A549 (cell line): Measurements from ENCODE around the gene HOXA11. TPM values are rescaled to one million over a fixed set of nuclear protein-coding genes. Genes with fewer than 3 reads are reported as not detected.

Experiments
- ATAC-seq, 2 experiments: fragments of 200-7000 bp in 1 of 2; fragments of >200 bp in 1 of 2; cut with Nextera tagmentation in 1 of 2; cut with Tn5 transposase in 1 of 2; 3 replicates each; pipeline versions ENCODE4 v1.8.0 to v1.9.1; 2018 to 2020; ENCODE audit warnings: mild to moderate bottlenecking in 1 of 2, moderate library complexity in 1 of 2
- CTCF ChIA-PET: fragments of 300-600 bp; sonication (Branson Sonifier 250); formaldehyde crosslinking; extraction: SDS; loops from one replicate; lab custom pipeline; 2021; ENCODE audit warnings: antibody characterized with exemption, inconsistent platforms; lab: Yijun Ruan, JAX
- POLR2A ChIA-PET: fragments of 350-600 bp; formaldehyde crosslinking; extraction: SDS; loops from one replicate; lab custom pipeline; 2021; ENCODE audit warnings: antibody characterized with exemption, inconsistent platforms; lab: Yijun Ruan, JAX
- DNase-seq, 2 experiments: peaks; one replicate each; pipeline versions ENCODE4 v3.0.0 to v3.0.0-alpha.2; 2011 to 2016; ENCODE audit warnings: low read depth in 1 of 2, low spot score in 1 of 2
- FAIRE-seq: peaks from 2 replicates; lab custom pipeline; 2011; peaks lifted over from hg19 to GRCh38; lab: Jason Lieb, UNC
- H3K27ac ChIP-seq, 2 experiments: fragments of >200 bp; sonication (Bioruptor Twin); formaldehyde crosslinking; 3 replicates each; pipeline ENCODE4 v1.5.1; 2016 to 2017
- H3K4me1 ChIP-seq: fragments of >200 bp; sonication (Bioruptor Twin); formaldehyde crosslinking; 3 replicates; pipeline ENCODE4 v1.6.1; 2016
- H3K4me2 ChIP-seq: fragments of >200 bp; sonication (Bioruptor Twin); formaldehyde crosslinking; 3 replicates; pipeline ENCODE4 v1.6.1; 2016
- H3K4me3 ChIP-seq: fragments of >200 bp; sonication (Bioruptor Twin); formaldehyde crosslinking; 3 replicates; pipeline ENCODE4 v1.5.1; 2016
- H3K9me3 ChIP-seq: fragments of >200 bp; sonication (Bioruptor Twin); formaldehyde crosslinking; 3 replicates; pipeline ENCODE4 v1.6.1; 2016
- CBX8 ChIP-seq: fragments of 200-600 bp; sonication (generic); IDR thresholded peaks from 2 replicates; pipeline ENCODE4 v1.6.1; 2016
- EHMT2 ChIP-seq: fragments of 200-600 bp; sonication (generic); IDR thresholded peaks from 2 replicates; pipeline ENCODE4 v1.6.1; 2016; ENCODE audit warnings: antibody characterized with exemption, low read depth, mild to moderate bottlenecking, moderate library complexity
- EP300 ChIP-seq, 2 experiments: fragments of >200 bp; sonication (Bioruptor Twin); formaldehyde crosslinking; IDR thresholded peaks; 2 replicates in 1 of 2; 3 replicates in 1 of 2; pipeline ENCODE4 v1.6.1; 2016 to 2017
- FOSL2 ChIP-seq, 2 experiments: fragments of 450-650 bp in 1 of 2; fragments of >200 bp in 1 of 2; sonication (Bioruptor Twin) in 1 of 2; formaldehyde crosslinking; IDR thresholded peaks; 2 replicates each; pipeline versions ENCODE4 v1.5.0 to v1.6.1; 2016 to 2020; ENCODE audit warnings: mild to moderate bottlenecking in 1 of 2, moderate library complexity in 1 of 2
- FOXS1 ChIP-seq: fragments of 250-450 bp; sonication (Bioruptor Pico); IDR thresholded peaks from 2 replicates; pipeline ENCODE4 v1.5.0; 2020; ENCODE audit warnings: mild to moderate bottlenecking, moderate library complexity
- HEYL ChIP-seq: fragments of 250-450 bp; sonication (Bioruptor Pico); IDR thresholded peaks from 2 replicates; pipeline ENCODE4 v1.8.0; 2021; ENCODE audit warnings: mild to moderate bottlenecking, moderate library complexity
- HOXB5 ChIP-seq: fragments of 250-450 bp; sonication (Bioruptor Pico); IDR thresholded peaks from 2 replicates; pipeline ENCODE4 v1.5.0; 2020; ENCODE audit warnings: mild to moderate bottlenecking, moderate library complexity
- JUNB ChIP-seq: fragments of >200 bp; sonication (Bioruptor Twin); formaldehyde crosslinking; IDR thresholded peaks from 2 replicates; pipeline ENCODE4 v1.6.1; 2016
- KDM1A ChIP-seq: fragments of 200-600 bp; sonication (generic); IDR thresholded peaks from 2 replicates; pipeline ENCODE4 v1.6.1; 2016; ENCODE audit warnings: low read depth, mild to moderate bottlenecking
- KDM5A ChIP-seq: fragments of 200-600 bp; sonication (generic); IDR thresholded peaks from 2 replicates; pipeline ENCODE4 v1.6.1; 2016; ENCODE audit warnings: antibody characterized with exemption, mild to moderate bottlenecking
- MAZ ChIP-seq: fragments of 150-350 bp; IDR thresholded peaks from 2 replicates; pipeline ENCODE4 v1.6.1; 2014; ENCODE audit warnings: antibody characterized with exemption, low read depth, low read length, borderline replicate concordance
- NFE2L2 ChIP-seq: fragments of 150-350 bp; conservative IDR thresholded peaks from 2 replicates; pipeline ENCODE4 v1.6.1; 2014; ENCODE audit warnings: low read length
- POLR2A ChIP-seq: IDR thresholded peaks from 2 replicates; pipeline ENCODE4 v1.6.1; 2012; ENCODE audit warnings: mild to moderate bottlenecking, low read length
- POLR2AphosphoS2 ChIP-seq: conservative IDR thresholded peaks from 2 replicates; pipeline ENCODE4 v1.6.1; 2012; ENCODE audit warnings: low read length, improper control_type of control experiment, inconsistent platforms
- RCOR1 ChIP-seq: fragments of 150-350 bp; IDR thresholded peaks from 2 replicates; pipeline ENCODE4 v1.6.1; 2014; ENCODE audit warnings: antibody characterized with exemption, low read length, low read depth
- RNF2 ChIP-seq: fragments of 200-600 bp; sonication (generic); IDR thresholded peaks from 2 replicates; pipeline ENCODE4 v1.6.1; 2016; ENCODE audit warnings: low read depth, mild to moderate bottlenecking, antibody characterized with exemption, moderate library complexity, borderline replicate concordance
- TFCP2L1 ChIP-seq: fragments of 250-450 bp; sonication (Bioruptor Pico); IDR thresholded peaks from 2 replicates; pipeline ENCODE4 v1.5.0; 2021; ENCODE audit warnings: mild to moderate bottlenecking
- TP53 ChIP-seq: fragments of 250-450 bp; sonication (Bioruptor Pico); IDR thresholded peaks from 2 replicates; pipeline ENCODE4 v1.5.0; 2021; ENCODE audit warnings: mild to moderate bottlenecking, moderate library complexity
- ZC3H11A ChIP-seq: fragments of 450-650 bp; IDR thresholded peaks from 2 replicates; pipeline ENCODE4 v1.6.1; 2014; ENCODE audit warnings: antibody characterized with exemption, mild to moderate bottlenecking
- ZNF302 ChIP-seq: fragments of 250-450 bp; sonication (Bioruptor Pico); IDR thresholded peaks from 2 replicates; pipeline ENCODE4 v1.9.0; 2021; ENCODE audit warnings: inconsistent platforms, mild to moderate bottlenecking, moderate library complexity
- WGBS: methylation state at CpG from one replicate; pipeline ENCODE4 v1.1.6; 2017; ENCODE audit errors: missing lambda C conversion rate; 5-methylcytosine and 5-hydroxymethylcytosine counted together
- polyA plus RNA-seq, 4 experiments: library from polyadenylated mRNA; depleted of rRNA in 3 of 4; stranded (reverse); fragments of >200 nt; fragmentation: RNase III in 1 of 4; extraction: RNeasy Plus Mini Kit Qiagen cat#74134 plus additional on column Dnase treatment in 1 of 4; gene quantifications; 2 replicates in 3 of 4; 3 replicates in 1 of 4; pipeline ENCODE4 v1.2.3, GENCODE V29; 2011 to 2017
- TF ChIP-seq, protein P1 (sequence below): fragments of 450-650 bp; IDR thresholded peaks from 2 replicates; pipeline ENCODE4 v1.6.1; 2014; ENCODE audit warnings: antibody characterized with exemption
- TF ChIP-seq, protein P2 (sequence below): IDR thresholded peaks from 2 replicates; pipeline ENCODE4 v1.6.1; 2012
- TF ChIP-seq, protein P3 (sequence below): fragments of 250-450 bp; sonication (Bioruptor Pico); IDR thresholded peaks from 2 replicates; pipeline ENCODE4 v1.5.0; 2020; ENCODE audit warnings: low read depth, mild to moderate bottlenecking, moderate library complexity
- TF ChIP-seq, protein P4 (sequence below): fragments of >200 bp; sonication (Bioruptor Twin); formaldehyde crosslinking; IDR thresholded peaks from 2 replicates; pipeline ENCODE4 v1.6.1; 2016
- TF ChIP-seq, protein P5 (sequence below): IDR thresholded peaks from 2 replicates; pipeline ENCODE4 v1.6.1; 2012; ENCODE audit warnings: low read depth, borderline replicate concordance

Gene HOXA11
- polyA plus RNA-seq, 2 of the 4 experiments (the other 2 are of a cell fraction): 0.68 to 0.84 TPM

DNA sequence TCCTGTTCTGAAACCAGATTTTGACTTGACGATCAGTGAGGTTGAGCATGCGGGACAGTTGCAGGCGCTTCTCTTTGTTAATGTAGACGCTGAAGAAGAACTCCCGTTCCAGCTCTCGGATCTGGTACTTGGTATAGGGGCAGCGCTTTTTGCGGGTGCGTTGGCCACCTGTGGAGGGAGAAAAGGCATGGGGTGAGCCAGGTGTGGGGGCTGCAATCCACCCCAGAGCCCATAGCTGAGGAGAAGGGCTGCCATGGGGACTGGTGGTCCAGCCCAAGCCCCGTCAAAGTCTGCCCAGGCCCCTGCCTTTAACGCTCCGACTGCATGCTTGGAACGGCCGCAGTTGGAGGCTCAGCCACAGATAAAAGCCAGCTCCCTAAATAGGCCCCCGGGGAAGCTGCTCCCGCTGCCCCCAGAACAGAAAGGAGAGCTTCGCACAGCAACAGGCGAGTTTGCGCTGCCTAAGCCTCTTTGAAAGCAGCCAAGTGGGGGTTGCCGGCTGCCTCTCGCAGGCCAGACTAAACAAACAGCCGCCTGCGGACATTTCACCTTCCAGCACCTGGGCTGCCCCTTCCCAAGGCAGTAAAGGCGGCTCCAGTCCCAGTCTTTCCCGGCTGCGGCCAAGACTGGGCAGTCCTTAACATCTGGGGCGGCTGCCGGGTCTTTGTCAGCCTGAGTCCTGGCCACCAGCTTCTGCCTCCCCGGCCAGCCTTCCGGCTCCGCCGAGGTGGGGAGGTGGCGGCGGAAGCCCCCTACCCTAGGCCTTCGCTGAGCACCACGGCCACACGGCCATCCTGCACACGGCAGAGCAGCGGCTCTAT is 2.0 kb downstream of the HOXA11 start (continued):
- TF ChIP-seq, protein P1, sequence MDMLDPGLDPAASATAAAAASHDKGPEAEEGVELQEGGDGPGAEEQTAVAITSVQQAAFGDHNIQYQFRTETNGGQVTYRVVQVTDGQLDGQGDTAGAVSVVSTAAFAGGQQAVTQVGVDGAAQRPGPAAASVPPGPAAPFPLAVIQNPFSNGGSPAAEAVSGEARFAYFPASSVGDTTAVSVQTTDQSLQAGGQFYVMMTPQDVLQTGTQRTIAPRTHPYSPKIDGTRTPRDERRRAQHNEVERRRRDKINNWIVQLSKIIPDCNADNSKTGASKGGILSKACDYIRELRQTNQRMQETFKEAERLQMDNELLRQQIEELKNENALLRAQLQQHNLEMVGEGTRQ: no peak
- TF ChIP-seq, all 56 proteins: peak for 0

DNA sequence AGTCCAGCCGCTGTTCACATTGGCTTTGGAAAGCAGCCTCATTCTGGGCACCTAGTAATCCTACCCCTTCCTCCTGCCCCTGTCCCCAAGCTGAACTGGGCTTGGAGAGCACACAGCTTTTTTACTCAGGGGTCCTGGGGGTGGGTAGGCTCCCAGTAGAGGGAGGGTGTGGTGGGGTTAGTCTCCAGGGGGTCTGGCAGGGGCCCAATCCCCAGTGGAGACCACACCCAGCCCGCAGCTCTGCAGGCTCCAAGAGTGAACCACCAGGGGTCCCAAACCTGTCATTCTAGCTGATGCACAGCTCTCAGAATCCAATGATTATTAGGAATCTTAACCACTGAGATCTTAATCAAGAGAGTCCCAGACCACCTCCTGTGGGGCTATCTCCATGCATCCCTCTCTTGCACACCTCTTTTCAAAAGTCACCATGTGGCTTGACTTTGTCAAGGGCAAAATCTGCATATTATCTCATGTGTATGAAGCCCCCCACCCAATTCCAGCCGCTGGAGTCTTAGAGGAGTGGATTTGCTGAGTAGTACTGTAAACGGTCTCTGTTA is 2.7 kb downstream of the HOXA11 start:
- ATAC-seq: no peak
- TF ChIP-seq EP300 (IDR thresholded peaks at IDR 0.05) (no peak), POLR2A (no peak), EHMT2 (no peak), RNF2 (no peak)
- TF ChIP-seq, protein P2, sequence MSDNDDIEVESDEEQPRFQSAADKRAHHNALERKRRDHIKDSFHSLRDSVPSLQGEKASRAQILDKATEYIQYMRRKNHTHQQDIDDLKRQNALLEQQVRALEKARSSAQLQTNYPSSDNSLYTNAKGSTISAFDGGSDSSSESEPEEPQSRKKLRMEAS: no peak
- TF ChIP-seq, protein P3, sequence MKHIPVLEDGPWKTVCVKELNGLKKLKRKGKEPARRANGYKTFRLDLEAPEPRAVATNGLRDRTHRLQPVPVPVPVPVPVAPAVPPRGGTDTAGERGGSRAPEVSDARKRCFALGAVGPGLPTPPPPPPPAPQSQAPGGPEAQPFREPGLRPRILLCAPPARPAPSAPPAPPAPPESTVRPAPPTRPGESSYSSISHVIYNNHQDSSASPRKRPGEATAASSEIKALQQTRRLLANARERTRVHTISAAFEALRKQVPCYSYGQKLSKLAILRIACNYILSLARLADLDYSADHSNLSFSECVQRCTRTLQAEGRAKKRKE: no peak
- Histone ChIP-seq H3K4me2 (no peak overlapping the region), H3K9me3 (no peaks in the 10 kb centered on the region), H3K4me3 (no peak overlapping the region), H3K4me1 (peaks cover 27% of the 10 kb centered on the region), H3K27ac (no peak overlapping the region)
- FAIRE-seq: no peak
- WGBS: 77% methylated on average over 4 of the region's 4 CpGs
- ChIA-PET CTCF (interaction anchor here (1.2 to 2.1 kb wide), 5 partner anchors 9 to 53 kb away, joined by 3 to 6 read pairs (median 5); no protein-coding TSS in a partner anchor), POLR2A (no interaction called here)
- no peak for DNase-seq

DNA sequence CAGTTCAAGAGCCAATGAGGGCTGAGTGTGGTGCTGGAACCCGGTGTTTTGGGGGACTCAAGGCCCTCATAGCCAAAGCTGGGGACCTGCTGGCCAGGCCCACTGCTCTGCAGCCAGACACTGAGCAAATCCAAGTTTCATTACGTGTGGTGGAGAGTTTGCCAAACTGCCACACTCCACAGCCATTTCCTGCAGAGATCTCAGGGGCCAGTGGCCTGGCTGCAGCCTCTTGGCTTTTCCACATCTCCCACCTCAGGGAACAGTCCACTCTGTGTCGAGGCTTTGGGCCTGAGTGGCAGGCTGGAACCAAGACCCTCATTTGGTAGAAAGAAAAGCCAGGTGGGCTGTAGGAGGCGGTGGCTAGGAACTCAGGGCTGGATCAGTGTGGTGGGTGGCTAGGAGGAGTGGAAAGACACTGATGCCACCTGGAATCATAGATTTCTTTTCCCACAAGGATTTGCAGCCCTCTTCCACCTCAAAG is 3.2 kb downstream of the HOXA11 start:
- Histone ChIP-seq H3K27ac (no peak overlapping the region), H3K4me1 (peaks cover 27% of the 10 kb centered on the region), H3K4me3 (no peak overlapping the region), H3K4me2 (no peak overlapping the region), H3K9me3 (no peaks in the 10 kb centered on the region)
- ChIA-PET POLR2A (no interaction called here), CTCF (interaction anchor here (0.5 to 2.1 kb wide), 6 partner anchors 9 to 54 kb away, joined by 3 to 6 read pairs (median 4); no protein-coding TSS in a partner anchor)
- 78% methylated on average over 4 of the region's 4 CpGs for WGBS
- DNase-seq (no peak), ATAC-seq (no peak), FAIRE-seq (no peak)
- TF ChIP-seq, protein P4, sequence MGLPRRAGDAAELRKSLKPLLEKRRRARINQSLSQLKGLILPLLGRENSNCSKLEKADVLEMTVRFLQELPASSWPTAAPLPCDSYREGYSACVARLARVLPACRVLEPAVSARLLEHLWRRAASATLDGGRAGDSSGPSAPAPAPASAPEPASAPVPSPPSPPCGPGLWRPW: no peak

DNA sequence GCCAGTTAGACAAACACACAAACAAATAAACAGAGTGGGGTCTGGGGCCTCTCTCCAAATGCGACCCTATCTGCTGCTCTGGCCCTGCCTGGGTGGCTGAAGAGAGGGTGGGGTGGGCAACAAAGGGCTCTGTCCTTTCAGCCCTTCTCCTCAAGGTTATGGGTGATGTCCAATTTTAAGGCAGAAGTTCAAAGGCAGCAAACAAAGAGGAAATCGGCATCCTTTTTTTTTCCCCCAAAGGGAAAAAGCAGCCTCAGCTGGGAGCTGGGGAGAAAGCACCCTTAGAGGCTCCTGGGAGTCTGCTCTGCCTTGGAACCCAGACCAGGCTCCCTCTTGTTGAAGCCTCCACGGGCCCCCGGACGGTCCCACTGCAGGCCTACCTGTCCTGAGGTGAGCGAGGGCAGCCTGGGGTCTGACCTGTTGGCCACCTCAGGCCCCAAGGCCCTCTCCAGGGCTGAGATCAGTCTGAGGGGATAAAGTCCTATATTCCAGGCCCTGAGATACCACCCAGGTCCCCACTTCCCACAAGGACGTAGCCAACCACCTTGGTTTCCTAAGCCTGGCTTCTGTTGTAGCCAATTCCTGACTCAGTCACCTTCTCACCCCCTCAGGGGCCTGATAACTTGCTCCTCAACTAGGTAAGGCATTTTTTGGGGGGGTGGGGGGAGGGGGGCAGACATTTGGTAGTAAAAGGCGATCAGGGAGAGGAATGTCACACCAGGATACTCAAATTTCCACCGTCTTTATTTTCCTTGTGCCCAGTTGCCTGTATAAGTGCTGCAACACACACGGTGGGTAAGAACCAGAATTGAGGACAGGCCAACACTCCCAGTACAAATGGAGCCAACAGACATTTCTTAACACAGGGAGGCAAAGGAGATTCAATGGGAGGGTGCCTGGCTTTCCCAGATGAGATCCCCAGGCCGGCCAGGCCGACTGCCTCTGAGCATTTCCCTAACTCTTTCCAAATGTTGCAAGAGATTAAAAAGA is 4.3 kb downstream of the HOXA11 start:
- Histone ChIP-seq H3K9me3 (no peaks in the 10 kb centered on the region), H3K27ac (peak overlapping the region; percentile 84 to 87), H3K4me1 (peaks cover 21% of the 10 kb centered on the region), H3K4me2 (peak overlapping the region; percentile 96), H3K4me3 (peak overlapping the region; percentile 56; the same call in 1 of the 3 replicates)
- FAIRE-seq: no peak
- peak in 1 of 2 experiments; percentile 5; a peak in 3 of 6 replicates for ATAC-seq
- no peak for DNase-seq
- CTCF ChIA-PET: interaction anchor here (0.6 to 3.4 kb wide), 38 partner anchors 8 to 1293 kb away, joined by 3 to 33 read pairs (median 5); partner anchors contain the start of genes HOXA13, HOXA5 and HOXA7
- 88% methylated on average over 12 of the region's 12 CpGs for WGBS
- POLR2A ChIA-PET: interaction anchor here (1.0 to 1.5 kb wide), 3 partner anchors 24 to 559 kb away, joined by 3 read pairs; partner anchors contain the start of genes HOXA7 and TAX1BP1
- no peak for TF ChIP-seq HOXB5
- TF ChIP-seq, protein P5, sequence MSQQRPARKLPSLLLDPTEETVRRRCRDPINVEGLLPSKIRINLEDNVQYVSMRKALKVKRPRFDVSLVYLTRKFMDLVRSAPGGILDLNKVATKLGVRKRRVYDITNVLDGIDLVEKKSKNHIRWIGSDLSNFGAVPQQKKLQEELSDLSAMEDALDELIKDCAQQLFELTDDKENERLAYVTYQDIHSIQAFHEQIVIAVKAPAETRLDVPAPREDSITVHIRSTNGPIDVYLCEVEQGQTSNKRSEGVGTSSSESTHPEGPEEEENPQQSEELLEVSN: no peak
- TF ChIP-seq HEYL: no peak
- no peak for TF ChIP-seq POLR2AphosphoS2
- no peak for TF ChIP-seq ZNF302 (CRISPR knock-in tag)
- no peak for TF ChIP-seq RCOR1
- TF ChIP-seq KDM1A: no peak
- TF ChIP-seq, protein P4: no peak
- no peak for TF ChIP-seq FOSL2 (IDR thresholded peaks at IDR 0.05)
- TF ChIP-seq FOSL2 (CRISPR knock-in tag; IDR thresholded peaks at IDR 0.05): no peak
- TF ChIP-seq KDM5A: no peak
- TF ChIP-seq MAZ: no peak
- TF ChIP-seq FOXS1 (CRISPR knock-in tag): no peak
- no peak for TF ChIP-seq TFCP2L1 (CRISPR knock-in tag)
- TF ChIP-seq TP53 (CRISPR knock-in tag): no peak
- no peak for TF ChIP-seq JUNB
- no peak for TF ChIP-seq CBX8
- no peak for TF ChIP-seq NFE2L2
- TF ChIP-seq ZC3H11A: no peak
- TF ChIP-seq, protein P2: no peak
